Mesothelial cell of epicardium (in vitro differentiated cells): ENCODE results near the gene CLPTM1. TPM values are rescaled to one million over a fixed set of nuclear protein-coding genes. Genes with fewer than 3 reads are reported as not detected.

Experiments used
- DNase-seq, 2 experiments: peaks; one replicate each; pipeline ENCODE4 v3.0.0; 2021; ENCODE audit warnings: low spot score in 2 of 2; ENCODE audit not compliant: unreplicated experiment in 2 of 2
- H3K27ac Mint-ChIP-seq: 2 replicates; pipeline ENCODE4 v1.8.0; 2021; ENCODE audit warnings: mixed read lengths
- H3K27me3 Mint-ChIP-seq: 2 replicates; pipeline ENCODE4 v1.8.0; 2021; ENCODE audit warnings: low read depth, mixed read lengths
- H3K36me3 Mint-ChIP-seq: 2 replicates; pipeline ENCODE4 v1.8.0; 2021; ENCODE audit warnings: mixed read lengths
- H3K4me1 Mint-ChIP-seq: 2 replicates; pipeline ENCODE4 v1.8.0; 2021; ENCODE audit warnings: mixed read lengths
- H3K4me3 Mint-ChIP-seq: 2 replicates; pipeline ENCODE4 v1.8.0; 2021; ENCODE audit warnings: mild to moderate bottlenecking, moderate library complexity, mixed read lengths
- H3K9me3 Mint-ChIP-seq: 2 replicates; pipeline ENCODE4 v1.8.0; 2021; ENCODE audit warnings: mixed read lengths
- total RNA-seq: library from RNA; stranded (reverse); gene quantifications from 3 replicates; pipeline ENCODE4 v1.2.1, GENCODE V29; 2021
- TF ChIP-seq, protein P1 (sequence below): fragments of 200-600 bp; sonication (generic); IDR thresholded peaks from one replicate; pipeline ENCODE4 v1.5.0; 2021; ENCODE audit warnings: antibody characterized with exemption; ENCODE audit not compliant: unreplicated experiment

Gene CLPTM1
- total RNA-seq, 1 donor from 2014 or later: 85.6 TPM

- Mint-ChIP-seq H3K27ac (no peak overlapping the region), H3K4me3 (no peak overlapping the region), H3K36me3 (peaks cover 15% of the 10 kb centered on the region), H3K9me3 (no peaks in the 10 kb centered on the region), H3K27me3 (no peaks in the 10 kb centered on the region), H3K4me1 (no peaks in the 10 kb centered on the region)
- peak in 1 of 2 experiments; percentile 61 for DNase-seq
- TF ChIP-seq, protein P1, sequence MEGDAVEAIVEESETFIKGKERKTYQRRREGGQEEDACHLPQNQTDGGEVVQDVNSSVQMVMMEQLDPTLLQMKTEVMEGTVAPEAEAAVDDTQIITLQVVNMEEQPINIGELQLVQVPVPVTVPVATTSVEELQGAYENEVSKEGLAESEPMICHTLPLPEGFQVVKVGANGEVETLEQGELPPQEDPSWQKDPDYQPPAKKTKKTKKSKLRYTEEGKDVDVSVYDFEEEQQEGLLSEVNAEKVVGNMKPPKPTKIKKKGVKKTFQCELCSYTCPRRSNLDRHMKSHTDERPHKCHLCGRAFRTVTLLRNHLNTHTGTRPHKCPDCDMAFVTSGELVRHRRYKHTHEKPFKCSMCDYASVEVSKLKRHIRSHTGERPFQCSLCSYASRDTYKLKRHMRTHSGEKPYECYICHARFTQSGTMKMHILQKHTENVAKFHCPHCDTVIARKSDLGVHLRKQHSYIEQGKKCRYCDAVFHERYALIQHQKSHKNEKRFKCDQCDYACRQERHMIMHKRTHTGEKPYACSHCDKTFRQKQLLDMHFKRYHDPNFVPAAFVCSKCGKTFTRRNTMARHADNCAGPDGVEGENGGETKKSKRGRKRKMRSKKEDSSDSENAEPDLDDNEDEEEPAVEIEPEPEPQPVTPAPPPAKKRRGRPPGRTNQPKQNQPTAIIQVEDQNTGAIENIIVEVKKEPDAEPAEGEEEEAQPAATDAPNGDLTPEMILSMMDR: no peak
These were observed 33.8 kb downstream of the CLPTM1 start for GRCh38 chr19:44988896-44989556.

GRCh38 chr19:44990459-44990858 lies 35.3 kb downstream of the CLPTM1 start:
- TF ChIP-seq, protein P1: no peak
- Mint-ChIP-seq H3K36me3 (peaks cover 12% of the 10 kb centered on the region), H3K27ac (no peak overlapping the region), H3K4me1 (no peaks in the 10 kb centered on the region), H3K4me3 (no peak overlapping the region), H3K27me3 (no peaks in the 10 kb centered on the region), H3K9me3 (no peaks in the 10 kb centered on the region)
- DNase-seq: no peak

DNA sequence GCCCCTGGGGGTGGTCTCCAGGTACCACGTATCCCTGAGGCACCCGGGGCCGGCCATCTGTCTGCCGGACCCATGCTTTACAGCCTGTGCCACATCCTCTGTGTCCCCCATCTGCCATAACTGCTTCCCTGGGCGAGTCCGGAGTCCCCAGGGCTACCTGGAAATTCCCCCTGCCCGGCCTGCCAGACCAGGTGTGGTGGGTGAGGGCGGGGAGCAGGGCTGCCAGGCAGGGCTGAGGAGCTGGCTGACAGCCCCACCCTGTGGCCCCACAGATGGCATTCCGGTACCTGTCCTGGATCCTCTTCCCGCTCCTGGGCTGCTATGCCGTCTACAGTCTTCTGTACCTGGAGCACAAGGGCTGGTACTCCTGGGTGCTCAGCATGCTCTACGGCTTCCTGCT lies 35.8 kb downstream of the CLPTM1 start:
- Mint-ChIP-seq H3K27ac (no peak overlapping the region), H3K4me3 (no peak overlapping the region), H3K27me3 (no peaks in the 10 kb centered on the region), H3K9me3 (no peaks in the 10 kb centered on the region), H3K4me1 (no peaks in the 10 kb centered on the region), H3K36me3 (peaks cover 8% of the 10 kb centered on the region)
- TF ChIP-seq, protein P1: no peak
- no peak for DNase-seq

GRCh38 chr19:44992336-44993163 lies 37.4 kb downstream of the CLPTM1 start:
- Mint-ChIP-seq H3K4me1 (no peaks in the 10 kb centered on the region), H3K9me3 (no peaks in the 10 kb centered on the region), H3K27me3 (no peaks in the 10 kb centered on the region), H3K4me3 (no peak overlapping the region), H3K27ac (no peak overlapping the region), H3K36me3 (peaks cover 8% of the 10 kb centered on the region)
- DNase-seq: no peak
- TF ChIP-seq, protein P1: no peak

DNA sequence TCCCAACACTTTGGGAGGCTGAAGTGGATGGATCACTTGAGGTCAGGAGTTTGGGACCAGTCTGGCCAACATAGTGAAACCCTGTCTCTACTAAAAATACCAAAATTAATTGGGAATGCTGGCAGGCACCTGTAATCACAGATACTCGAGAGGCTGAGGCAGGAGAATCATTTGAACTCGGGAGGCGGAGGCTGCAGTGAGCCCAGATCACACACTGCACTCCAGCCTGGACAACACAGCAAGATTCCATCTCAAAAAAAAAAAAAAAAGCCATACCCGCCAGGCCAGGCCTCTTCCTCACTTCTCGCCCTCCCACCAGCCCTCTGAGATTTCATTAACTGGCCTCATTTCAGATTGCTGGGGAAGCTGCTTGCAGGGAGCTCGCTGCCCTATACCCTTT lies 38.3 kb downstream of the CLPTM1 start:
- peaks cover 4% of the 10 kb centered on the region for H3K9me3 Mint-ChIP-seq
- H3K4me1 Mint-ChIP-seq: no peaks in the 10 kb centered on the region
- TF ChIP-seq, protein P1: no peak
- peaks cover 8% of the 10 kb centered on the region for H3K36me3 Mint-ChIP-seq
- DNase-seq: no peak
- H3K27me3 Mint-ChIP-seq: no peaks in the 10 kb centered on the region
- H3K4me3 Mint-ChIP-seq: no peak overlapping the region
- H3K27ac Mint-ChIP-seq: no peak overlapping the region
